Gastroesophageal sphincter (tissue), 3 donors: ENCODE data around the gene PHACTR1.

Experiments
- CTCF ChIP-seq, 4 experiments: fragments of 200-600 bp in 2 of 4; fragments of 450-650 bp in 2 of 4; sonication (generic) in 1 of 4; IDR thresholded peaks; one replicate each; pipeline ENCODE4 v1.5.1; 2017 to 2019; ENCODE audit warnings: antibody characterized with exemption in 4 of 4, mild to moderate bottlenecking in 2 of 4, moderate library complexity in 2 of 4
- EP300 ChIP-seq: sonication (generic); formaldehyde crosslinking; IDR thresholded peaks from one replicate; pipeline ENCODE4 v1.6.1; 2017; ENCODE audit warnings: antibody characterized with exemption, mild to moderate bottlenecking
- POLR2A ChIP-seq, 2 donors: fragments of 450-650 bp; IDR thresholded peaks; one replicate each; pipeline ENCODE4 v1.6.1; 2017; ENCODE audit warnings: antibody characterized with exemption in 2 of 2, mild to moderate bottlenecking in 2 of 2, moderate library complexity in 1 of 2
- POLR2AphosphoS5 ChIP-seq: sonication (generic); formaldehyde crosslinking; IDR thresholded peaks from one replicate; pipeline ENCODE4 v1.6.1; 2017; ENCODE audit warnings: antibody characterized with exemption

- no peak for TF ChIP-seq POLR2A (IDR thresholded peaks at IDR 0.05)
- TF ChIP-seq CTCF (IDR thresholded peaks at IDR 0.05), result no peak
- TF ChIP-seq POLR2AphosphoS5, result no peak
- TF ChIP-seq EP300, result no peak
Observed at GRCh38 chr6:13248053-13248452, 531.5 kb downstream of the PHACTR1 start.
